ENCODE results near the gene ASXL2.
A peak's percentile ranks its signal among the peaks of the same experiment; 100 is the strongest.

The ASXL2 gene

DNA sequence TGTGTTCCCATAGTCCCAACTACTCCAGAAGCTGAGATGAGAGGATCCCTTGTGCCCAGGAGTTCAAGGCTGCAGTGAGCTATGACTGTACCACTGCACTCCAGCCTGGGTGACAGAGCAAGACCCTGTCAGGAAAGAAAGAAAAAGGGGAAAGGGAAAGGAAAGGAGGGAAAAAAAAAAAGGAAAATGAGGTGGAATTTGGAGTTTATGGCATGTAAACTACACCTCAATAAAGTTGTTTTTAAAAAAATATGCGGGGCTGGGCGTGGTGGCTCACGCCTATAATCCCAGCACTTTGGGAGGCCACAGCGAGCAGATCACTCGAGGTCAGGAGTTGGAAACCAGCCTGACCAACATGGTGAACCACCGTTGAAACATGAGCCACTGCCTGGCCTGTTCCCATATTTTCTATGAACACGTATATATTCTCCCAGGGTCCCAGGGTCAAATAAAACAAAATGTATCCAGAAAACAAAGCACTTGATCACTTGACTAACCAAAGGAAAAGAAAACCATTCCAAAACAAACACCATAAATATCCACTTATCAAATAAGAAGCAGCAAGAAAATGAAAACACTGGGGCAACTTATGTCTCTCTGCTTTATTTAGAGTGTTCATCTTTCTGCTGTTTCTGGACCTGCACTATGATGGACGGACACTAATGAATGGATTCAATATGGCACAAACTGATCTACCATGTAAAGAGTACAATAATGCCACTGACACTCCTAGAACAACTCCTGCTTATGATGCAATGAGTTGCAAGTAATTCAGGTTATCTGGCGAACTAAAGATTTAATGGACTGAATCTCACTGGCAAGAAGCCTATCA is 56.8 kb downstream of the ASXL2 start:
- Histone ChIP-seq H3K9me3 (ENCODE audit: insufficient read depth, low read length) (no peaks in the 10 kb centered on the region), H3K27me3 (ENCODE audit: low read depth, low read length) (no peaks in the 10 kb centered on the region), H3K4me1 (ENCODE audit: low read length) (peaks cover 33% of the 10 kb centered on the region), H4K20me1 (ENCODE audit: insufficient read depth, low read length) (no peaks in the 10 kb centered on the region), H3K9ac (ENCODE audit: low read length) (no peak overlapping the region), H3K4me3 (ENCODE audit: low read length) (no peak overlapping the region), H3K27ac (ENCODE audit: low read length) (no peak overlapping the region), H3K36me3 (replicated peaks; ENCODE audit: low read depth, low read length) (no peaks in the 10 kb centered on the region), H3K79me2 (ENCODE audit: low read length) (no peaks in the 10 kb centered on the region; the same call in 1 of the 2 replicates), H3K4me2 (ENCODE audit: low read length) (no peak overlapping the region), H2AFZ (ENCODE audit: low read depth, low read length) (no peak overlapping the region)
- TF ChIP-seq CTCF (IDR thresholded peaks at IDR 0.05; ENCODE audit: low read depth, low read length) (no peak), EZH2phosphoT487 (IDR thresholded peaks at IDR 0.05; ENCODE audit: low read depth) (no peak)

DNA sequence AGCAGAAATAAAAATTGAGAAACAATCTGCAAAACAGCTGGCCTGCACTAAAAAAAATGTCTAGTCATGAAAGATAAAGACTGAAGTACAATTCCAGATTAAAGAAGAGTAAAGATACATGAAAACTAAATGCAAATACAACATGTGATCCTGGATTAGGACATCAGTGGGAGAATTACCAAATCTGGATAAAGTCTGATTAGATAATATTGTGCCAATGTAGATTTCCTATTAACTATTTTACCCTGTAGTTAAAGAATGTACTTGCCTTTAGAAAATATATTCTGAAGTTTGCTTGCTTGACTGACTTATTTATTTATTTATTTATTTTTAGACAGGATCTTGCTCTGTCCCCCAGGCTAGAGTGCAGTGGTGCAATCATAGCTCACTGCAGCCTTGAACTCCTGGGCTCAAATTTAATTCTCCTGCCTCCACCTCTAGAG is 58.7 kb downstream of the ASXL2 start:
- H3K4me3 ChIP-seq (ENCODE audit: low read length) = no peak overlapping the region
- peaks cover 3% of the 10 kb centered on the region; the same call in 1 of the 2 replicates for H3K79me2 ChIP-seq (ENCODE audit: low read length)
- H3K27ac ChIP-seq (ENCODE audit: low read length) = no peak overlapping the region
- no peaks in the 10 kb centered on the region for H3K9me3 ChIP-seq (ENCODE audit: insufficient read depth, low read length)
- no peak overlapping the region for H3K9ac ChIP-seq (ENCODE audit: low read length)
- H3K36me3 ChIP-seq (replicated peaks; ENCODE audit: low read depth, low read length) = peaks cover 2% of the 10 kb centered on the region
- no peaks in the 10 kb centered on the region for H3K27me3 ChIP-seq (ENCODE audit: low read depth, low read length)
- peaks cover 23% of the 10 kb centered on the region for H3K4me1 ChIP-seq (ENCODE audit: low read length)
- no peak overlapping the region for H3K4me2 ChIP-seq (ENCODE audit: low read length)
- no peak for TF ChIP-seq CTCF (IDR thresholded peaks at IDR 0.05; ENCODE audit: low read depth, low read length)
- no peak for TF ChIP-seq EZH2phosphoT487 (IDR thresholded peaks at IDR 0.05; ENCODE audit: low read depth)
- H4K20me1 ChIP-seq (ENCODE audit: insufficient read depth, low read length) = no peaks in the 10 kb centered on the region
- no peak overlapping the region for H2AFZ ChIP-seq (ENCODE audit: low read depth, low read length)

- H3K4me2 ChIP-seq (ENCODE audit: low read length) = no peak overlapping the region
- H3K27me3 ChIP-seq (ENCODE audit: low read depth, low read length) = no peaks in the 10 kb centered on the region
- H3K36me3 ChIP-seq (replicated peaks; ENCODE audit: low read depth, low read length) = peaks cover 2% of the 10 kb centered on the region
- no peak overlapping the region for H2AFZ ChIP-seq (ENCODE audit: low read depth, low read length)
- H3K4me3 ChIP-seq (ENCODE audit: low read length) = no peak overlapping the region
- H3K4me1 ChIP-seq (ENCODE audit: low read length) = peaks cover 11% of the 10 kb centered on the region
- no peak overlapping the region for H3K9ac ChIP-seq (ENCODE audit: low read length)
- peak overlapping the region; percentile 27; the same call in 1 of the 2 replicates for H3K27ac ChIP-seq (ENCODE audit: low read length)
- H3K79me2 ChIP-seq (ENCODE audit: low read length) = peaks cover 8% of the 10 kb centered on the region; the same call in 1 of the 2 replicates
- H4K20me1 ChIP-seq (ENCODE audit: insufficient read depth, low read length) = no peaks in the 10 kb centered on the region
- no peak for TF ChIP-seq CTCF (IDR thresholded peaks at IDR 0.05; ENCODE audit: low read depth, low read length)
- no peak for TF ChIP-seq EZH2phosphoT487 (IDR thresholded peaks at IDR 0.05; ENCODE audit: low read depth)
- no peaks in the 10 kb centered on the region for H3K9me3 ChIP-seq (ENCODE audit: insufficient read depth, low read length)
Observed at GRCh38 chr2:25817630-25818029, 60.7 kb downstream of the ASXL2 start.

- Histone ChIP-seq H3K9ac (ENCODE audit: low read length) (no peak overlapping the region), H3K36me3 (replicated peaks; ENCODE audit: low read depth, low read length) (peaks cover 2% of the 10 kb centered on the region), H3K79me2 (ENCODE audit: low read length) (peaks cover 9% of the 10 kb centered on the region; the same call in 1 of the 2 replicates), H3K4me2 (ENCODE audit: low read length) (no peak overlapping the region), H3K9me3 (ENCODE audit: insufficient read depth, low read length) (no peaks in the 10 kb centered on the region), H3K4me1 (ENCODE audit: low read length) (peaks cover 11% of the 10 kb centered on the region), H2AFZ (ENCODE audit: low read depth, low read length) (no peak overlapping the region), H3K27ac (ENCODE audit: low read length) (0 out of 2 replicates have a peak overlapping the region, but pooled peaks have one; percentile 27), H4K20me1 (ENCODE audit: insufficient read depth, low read length) (no peaks in the 10 kb centered on the region), H3K27me3 (ENCODE audit: low read depth, low read length) (no peaks in the 10 kb centered on the region), H3K4me3 (ENCODE audit: low read length) (no peak overlapping the region)
- TF ChIP-seq CTCF (IDR thresholded peaks at IDR 0.05; ENCODE audit: low read depth, low read length) (no peak), EZH2phosphoT487 (IDR thresholded peaks at IDR 0.05; ENCODE audit: low read depth) (no peak)
Observed at GRCh38 chr2:25817006-25817405, 61.3 kb downstream of the ASXL2 start.
